Stimulated activated CD8-positive, alpha-beta memory T cell treated with anti-CD3 and anti-CD28 coated beads, Interleukin-15, amount 100 ng/mL, for 48 hours (primary cell): ENCODE results near the gene COX10.
"Not testable (repeated sequence)": the region's sequence is repeated elsewhere in the genome, so short reads cannot be mapped to it uniquely, and the experiment has no call there.

Experiments used
- DNase-seq, 2 donors: peaks; one replicate each; pipeline ENCODE4 v3.0.0-alpha.2; 2020; ENCODE audit warnings: low read depth in 2 of 2

COX10 gene

DNA sequence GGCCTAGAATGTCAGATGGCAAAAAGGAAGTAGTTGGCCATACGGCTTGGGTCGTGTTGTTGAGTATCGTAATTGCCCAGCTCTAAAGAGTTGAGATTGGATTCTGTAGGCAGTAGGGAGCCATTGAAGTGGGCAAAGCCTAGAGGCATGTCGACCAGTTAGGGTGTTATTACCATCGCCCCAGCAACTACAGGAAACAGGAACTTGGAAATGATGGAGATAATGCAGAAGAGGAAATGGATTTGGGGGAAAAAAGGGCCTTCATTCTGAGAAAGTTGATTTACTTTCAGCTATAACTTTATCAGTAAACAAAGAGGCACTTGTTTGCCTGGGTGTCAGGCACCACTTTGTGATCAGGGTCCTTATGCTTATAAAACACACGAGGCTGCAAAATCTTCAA lies 52.6 kb downstream of the COX10 start:
- no peak for DNase-seq

DNA sequence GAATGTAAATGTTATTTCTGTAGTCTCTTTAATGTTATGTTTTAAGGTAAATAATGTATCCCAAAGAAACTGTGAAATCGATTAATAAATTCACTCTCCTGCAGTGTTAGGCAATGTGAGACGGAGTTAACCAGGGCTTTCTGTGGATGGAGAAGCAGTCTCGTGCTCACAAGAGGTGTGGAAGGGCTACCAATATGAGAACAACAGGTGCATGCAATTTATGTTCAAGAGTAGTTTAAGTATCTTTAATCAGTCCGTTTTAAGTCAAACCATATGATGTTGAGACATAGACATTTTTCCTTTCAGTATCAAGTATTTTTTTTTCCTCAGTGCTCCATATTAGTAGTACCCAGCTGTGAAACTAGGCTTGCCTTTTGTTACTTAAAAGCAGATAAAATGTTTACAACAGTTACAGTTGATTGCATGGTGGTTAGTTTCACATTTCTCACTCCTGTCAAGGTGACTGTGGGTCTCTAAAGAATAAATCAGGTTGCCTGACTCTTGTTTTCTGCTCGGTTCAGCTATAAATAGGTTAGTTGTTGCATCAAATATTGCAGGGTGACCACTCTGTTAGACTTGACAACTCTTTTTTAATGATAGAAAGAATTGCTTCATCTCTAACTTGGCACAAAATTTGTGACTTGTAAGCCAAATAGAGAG lies 54.4 kb downstream of the COX10 start:
- no peak for DNase-seq

- DNase-seq, result no peak
Observed at GRCh38 chr17:14124854-14125253, 55.5 kb downstream of the COX10 start.

- no peak for DNase-seq
Observed at GRCh38 chr17:14125518-14126137, 56.3 kb downstream of the COX10 start.

DNA sequence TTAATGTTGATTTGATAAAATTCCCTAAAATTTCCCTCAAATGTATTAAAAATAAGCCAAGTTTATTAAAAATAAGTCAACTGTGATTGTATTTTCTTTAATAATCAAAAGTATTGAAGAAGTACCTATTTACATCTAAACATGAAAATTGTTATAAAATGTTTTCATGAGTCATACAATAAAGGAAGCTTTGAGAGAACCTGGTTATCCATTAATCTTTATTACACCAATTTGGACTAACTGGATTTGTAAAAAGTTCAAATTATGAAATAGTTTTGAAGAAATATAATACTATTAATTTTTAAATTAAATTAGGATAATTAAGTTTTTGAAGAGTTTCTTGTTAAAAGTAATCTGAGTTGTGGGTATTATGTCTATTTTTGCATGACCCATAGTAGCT lies 63.8 kb downstream of the COX10 start:
- DNase-seq, result no peak

DNA sequence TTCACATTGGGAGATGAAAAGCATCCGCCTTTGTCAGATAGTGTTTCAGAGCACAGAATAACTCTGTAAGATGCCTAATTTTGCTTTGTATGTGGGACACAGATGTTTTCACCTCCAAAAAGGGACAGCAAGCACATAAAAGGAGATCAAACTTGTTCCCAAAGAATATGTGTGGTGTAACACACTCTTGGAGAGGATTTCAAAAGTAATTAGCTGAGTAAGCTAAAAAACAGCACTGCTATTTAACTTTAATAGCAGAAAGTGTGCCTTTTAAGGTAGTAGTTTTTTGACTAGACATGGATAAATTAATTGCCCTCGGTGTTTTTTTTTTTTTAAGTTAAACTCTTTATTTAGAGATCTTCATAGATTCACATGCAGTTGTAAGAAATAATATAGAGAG lies 65.2 kb downstream of the COX10 start:
- DNase-seq, result no peak

GRCh38 chr17:14135906-14136590 lies 66.7 kb downstream of the COX10 start:
- DNase-seq, result no peak

DNA sequence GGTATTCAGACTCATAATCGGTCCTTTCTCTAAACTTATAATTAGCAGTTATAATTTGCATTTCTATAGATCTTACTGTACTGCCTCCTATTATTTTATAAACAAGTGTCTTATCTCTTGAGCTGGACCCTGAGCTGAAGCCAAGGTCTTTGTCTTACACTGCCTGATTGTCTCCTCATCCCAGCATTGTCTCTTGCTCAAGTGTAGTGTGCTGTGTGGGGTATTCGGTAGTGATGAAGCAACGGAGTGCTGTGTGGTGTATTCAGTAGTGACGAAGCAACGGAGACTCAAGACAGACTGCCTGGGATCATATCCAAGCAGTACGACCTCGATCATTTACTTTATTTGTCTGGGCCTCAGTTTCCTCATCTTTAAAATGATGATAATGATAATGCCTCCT lies 69.3 kb downstream of the COX10 start:
- DNase-seq, result no peak

GRCh38 chr17:14143688-14144087 lies 74.4 kb downstream of the COX10 start:
- no peak for DNase-seq

DNA sequence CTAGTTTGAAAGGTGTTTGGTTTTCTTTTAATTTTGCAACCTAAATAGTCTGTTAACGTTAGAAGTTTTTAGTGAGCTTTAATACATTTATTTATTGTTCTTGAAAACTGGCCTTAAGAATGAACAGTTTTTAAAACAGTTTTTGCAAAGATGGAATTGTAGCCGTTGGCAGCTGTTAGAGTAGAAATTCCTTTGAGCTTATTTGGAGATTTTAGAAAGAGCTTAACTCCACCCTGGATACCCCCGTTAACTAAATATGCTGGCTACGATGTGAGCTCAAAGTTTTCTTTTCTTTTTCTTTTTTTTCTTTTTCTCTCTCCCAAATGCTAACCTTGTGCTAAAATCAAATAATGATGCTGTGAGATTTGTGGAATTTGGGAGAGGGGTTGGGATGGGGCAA lies 75.2 kb downstream of the COX10 start:
- no peak for DNase-seq

DNA sequence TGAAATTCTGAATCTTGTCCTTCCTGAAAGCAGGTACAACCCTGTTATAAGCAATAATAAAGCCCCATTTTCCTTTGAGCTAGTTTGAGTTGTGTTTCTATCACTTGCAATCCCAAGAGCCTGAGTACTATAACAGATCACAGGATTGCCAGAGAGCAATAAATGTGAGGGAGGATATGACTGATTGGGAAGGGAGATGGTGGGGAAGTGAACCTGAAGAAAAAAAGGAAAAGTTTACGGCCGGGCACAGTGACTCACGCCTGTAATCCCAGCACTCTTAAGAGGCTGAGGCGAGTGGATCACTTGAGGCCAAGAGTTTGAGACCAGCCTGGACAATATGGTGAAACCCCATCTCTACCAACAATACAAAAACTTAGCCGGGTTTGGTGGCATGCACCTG lies 80.4 kb downstream of the COX10 start:
- DNase-seq, result no peak

GRCh38 chr17:14150619-14151018 lies 81.3 kb downstream of the COX10 start:
- no peak for DNase-seq

DNA sequence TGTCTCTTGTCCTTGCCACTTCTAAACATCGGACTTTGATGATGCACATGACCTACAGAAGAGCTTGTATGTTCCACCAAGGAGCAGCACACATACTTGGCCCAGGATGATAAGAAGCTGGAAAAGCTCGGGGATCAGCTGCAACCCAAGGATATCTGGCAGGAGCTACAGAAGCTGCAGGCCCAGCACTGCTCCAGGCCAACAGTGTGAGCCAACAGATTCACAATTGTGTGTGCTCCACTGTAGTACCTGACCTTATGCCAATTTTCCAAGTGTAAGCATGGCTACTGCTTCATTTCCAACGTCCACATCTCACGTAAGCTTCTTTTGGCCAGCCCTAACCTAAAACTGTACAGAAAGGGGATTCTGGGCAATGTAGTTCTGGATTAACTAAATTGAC lies 83.4 kb downstream of the COX10 start:
- DNase-seq, result no peak

GRCh38 chr17:14153374-14153773 lies 84.1 kb downstream of the COX10 start:
- no peak for DNase-seq

GRCh38 chr17:14156689-14157088 lies 87.4 kb downstream of the COX10 start:
- no peak for DNase-seq

- no peak for DNase-seq
Observed at GRCh38 chr17:14157822-14158221, 88.5 kb downstream of the COX10 start.

DNA sequence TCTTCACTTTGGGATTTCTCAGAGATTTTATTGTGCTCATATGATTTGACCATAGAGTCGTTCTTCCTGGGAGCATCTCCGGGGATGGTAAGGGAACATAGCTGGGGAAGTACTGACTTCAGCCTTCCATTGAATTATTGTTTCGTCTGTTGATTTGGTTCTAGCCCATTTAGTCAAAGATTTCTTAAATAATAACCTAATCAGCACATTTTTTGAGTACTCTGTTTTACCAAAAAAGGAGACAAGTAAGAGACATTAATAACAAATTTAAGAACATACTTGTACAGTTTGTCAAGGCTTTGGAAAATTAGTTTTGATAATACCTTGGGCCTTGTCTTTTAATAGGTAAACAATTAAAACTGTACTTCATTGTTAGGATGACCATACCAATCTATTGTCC lies 89.4 kb downstream of the COX10 start:
- no peak for DNase-seq

DNA sequence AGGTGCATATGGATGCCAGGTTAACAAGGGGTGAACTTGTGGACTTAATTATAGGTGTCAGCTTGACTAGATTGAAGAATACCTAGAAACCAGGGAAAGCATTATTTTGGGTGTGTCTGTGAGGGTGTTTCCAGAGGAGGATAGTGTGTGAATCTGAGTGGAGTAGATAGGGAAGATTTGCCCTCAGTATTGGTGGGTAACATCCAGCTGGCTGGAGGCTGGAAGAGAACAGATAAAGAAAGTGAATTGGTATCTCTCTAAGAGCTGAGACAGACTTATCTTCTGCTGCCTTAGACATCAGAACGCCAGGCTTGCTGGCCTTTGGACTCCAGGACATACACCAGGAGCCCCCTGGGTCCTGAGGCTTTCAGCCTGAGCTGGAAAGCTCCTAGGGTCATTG lies 92.1 kb downstream of the COX10 start:
- DNase-seq, result no peak

DNA sequence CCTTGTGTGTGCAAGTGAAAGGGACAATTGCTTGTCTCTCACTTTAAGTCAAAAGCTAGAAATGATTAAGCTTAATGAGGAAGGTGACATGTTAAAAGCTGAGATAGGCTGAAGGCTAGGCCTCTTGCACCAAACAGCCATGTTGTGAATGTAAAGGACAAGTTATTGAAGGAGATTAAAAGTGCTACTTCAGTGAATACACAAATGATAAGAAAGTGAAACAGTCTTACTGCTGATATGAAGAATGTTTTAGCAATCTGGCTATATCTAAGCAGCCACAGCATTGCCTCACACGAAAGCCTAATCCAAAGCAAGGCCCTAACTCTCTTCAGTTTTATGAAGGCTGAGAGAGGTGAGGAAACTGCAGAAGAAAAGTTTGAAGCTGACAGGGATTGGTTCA lies 96.3 kb downstream of the COX10 start:
- no peak for DNase-seq

DNA sequence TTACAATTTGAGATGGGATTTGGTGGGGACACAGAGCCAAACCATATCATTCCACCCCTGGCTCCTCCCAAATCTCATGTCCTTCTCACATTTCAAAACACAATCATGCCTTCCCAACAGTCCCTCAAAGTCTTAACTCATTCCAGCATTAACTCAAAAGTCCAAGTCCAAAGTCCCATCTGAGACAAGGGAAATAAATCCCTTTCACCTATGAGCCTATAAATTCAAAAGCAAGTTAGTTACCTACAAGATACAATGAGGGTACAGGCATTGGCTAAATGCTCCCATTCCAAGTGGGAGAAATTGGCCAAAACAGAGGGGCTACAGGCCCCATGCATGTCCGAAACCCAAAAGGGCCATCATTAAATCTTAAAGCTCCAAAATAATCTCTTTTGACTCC lies 98.5 kb downstream of the COX10 start:
- not testable (repeated sequence) for DNase-seq

DNA sequence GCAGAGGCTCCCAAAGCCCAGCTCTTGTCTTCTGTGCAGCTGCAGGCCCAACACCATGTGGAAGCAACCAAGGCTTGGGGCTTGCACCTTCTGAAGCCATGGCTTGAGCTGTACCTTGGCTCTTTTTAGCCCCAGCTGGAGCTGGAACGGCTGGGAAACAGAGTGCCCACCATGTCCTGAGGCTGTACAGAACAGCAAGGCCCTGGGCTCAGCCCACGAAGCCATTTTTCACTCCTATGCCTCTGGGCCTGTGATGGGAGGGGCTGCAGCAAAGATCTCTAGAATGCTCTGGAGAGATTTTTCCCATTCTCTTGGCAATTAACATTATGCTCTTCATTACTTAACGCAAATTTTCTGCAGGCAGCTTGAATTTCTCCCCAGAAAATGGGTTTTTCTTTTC lies 99.3 kb downstream of the COX10 start:
- no peak for DNase-seq

- no peak for DNase-seq
Observed at GRCh38 chr17:14169287-14169686, 100.0 kb downstream of the COX10 start.

- DNase-seq, result no peak
Observed at GRCh38 chr17:14169901-14170300, 100.6 kb downstream of the COX10 start.
